ENCODE data around the gene RAB11FIP3. TPM values are rescaled to one million over a fixed set of nuclear protein-coding genes. Genes with fewer than 3 reads are reported as not detected.

RAB11FIP3 gene
- total RNA-seq, 2 experiments from 2014 or later: 29.0 to 51.2 TPM

GRCh38 chr16:540645-541340 is 115.3 kb downstream of the RAB11FIP3 start:
- no peak overlapping the region for H3K4me2 ChIP-seq (ENCODE audit: low read length)
- intact Hi-C loops (cut with micrococcal nuclease; ENCODE audit: unreplicated experiment): no loop called here
- H3K36me3 ChIP-seq (ENCODE audit: insufficient read depth, low read length): peaks cover 30% of the 10 kb centered on the region
- no peaks in the 10 kb centered on the region for H3K9me2 ChIP-seq (ENCODE audit: insufficient read depth, low read length)
- CTCF ChIA-PET (ENCODE audit: unreplicated experiment): no interaction called here
- BruUV-seq (replicated peaks): no TSS peak
- no peak overlapping the region for H3K27ac ChIP-seq (ENCODE audit: low read depth, low read length, poor library complexity, severe bottlenecking)
- H3K4me1 ChIP-seq (ENCODE audit: insufficient read depth, low read length, poor library complexity, severe bottlenecking): no peaks in the 10 kb centered on the region
- POLR2A ChIA-PET: no interaction called here
- no peak overlapping the region for H2AFZ ChIP-seq (ENCODE audit: low read length)
- no peak for TF ChIP-seq CTCF (conservative IDR thresholded peaks at IDR 0.05; ENCODE audit: low read length)
- no peak for TF ChIP-seq EZH2phosphoT487 (IDR thresholded peaks at IDR 0.05; ENCODE audit: borderline replicate concordance, low read depth, low read length)
- H3K79me2 ChIP-seq (ENCODE audit: insufficient read depth, low read depth, low read length): peaks cover 3% of the 10 kb centered on the region; the same call in 1 of the 2 replicates
- no peaks in the 10 kb centered on the region for H4K20me1 ChIP-seq (ENCODE audit: insufficient read depth, low read length)
- no peak for DNase-seq (ENCODE audit: low spot score)
- no peak overlapping the region for H3K4me3 ChIP-seq (ENCODE audit: low read depth, low read length, poor library complexity, severe bottlenecking)
- no peaks in the 10 kb centered on the region for H3K9me3 ChIP-seq (ENCODE audit: low read length)

GRCh38 chr16:543301-544164 is 118.1 kb downstream of the RAB11FIP3 start:
- Histone ChIP-seq H3K4me3 (ENCODE audit: low read depth, low read length, poor library complexity, severe bottlenecking) (no peak overlapping the region), H4K20me1 (ENCODE audit: insufficient read depth, low read length) (no peaks in the 10 kb centered on the region), H3K79me2 (ENCODE audit: insufficient read depth, low read depth, low read length) (peaks cover 3% of the 10 kb centered on the region; the same call in 1 of the 2 replicates), H2AFZ (ENCODE audit: low read length) (no peak overlapping the region), H3K9me3 (ENCODE audit: low read length) (no peaks in the 10 kb centered on the region), H3K4me2 (ENCODE audit: low read length) (no peak overlapping the region), H3K36me3 (ENCODE audit: insufficient read depth, low read length) (peaks cover 34% of the 10 kb centered on the region), H3K27ac (ENCODE audit: low read depth, low read length, poor library complexity, severe bottlenecking) (no peak overlapping the region), H3K9me2 (ENCODE audit: insufficient read depth, low read length) (no peaks in the 10 kb centered on the region), H3K4me1 (ENCODE audit: insufficient read depth, low read length, poor library complexity, severe bottlenecking) (no peaks in the 10 kb centered on the region)
- TF ChIP-seq EZH2phosphoT487 (IDR thresholded peaks at IDR 0.05; ENCODE audit: borderline replicate concordance, low read depth, low read length) (no peak), CTCF (conservative IDR thresholded peaks at IDR 0.05; ENCODE audit: low read length) (no peak)
- CTCF ChIA-PET (ENCODE audit: unreplicated experiment): no interaction called here
- no TSS peak for BruUV-seq (replicated peaks)
- intact Hi-C loops (cut with micrococcal nuclease; ENCODE audit: unreplicated experiment): no loop called here
- no peak for DNase-seq (ENCODE audit: low spot score)
- POLR2A ChIA-PET: interaction anchor here (0.9 kb wide), 1 partner anchor 30 kb away, joined by 4 read pairs; no protein-coding TSS in a partner anchor

Measured in OCI-LY7 (cell line).